Stimulated activated CD4-positive, alpha-beta T cell treated with anti-CD3 and anti-CD28 coated beads, Interleukin-1b, Interleukin-23, amount 100 ng/mL, for 24 hours (primary cell): ENCODE results near the gene RHOC.

Experiments used
- DNase-seq, 4 experiments: peaks; one replicate each; pipeline ENCODE4 v3.0.0-alpha.2; 2020; ENCODE audit warnings: low read depth in 4 of 4, low spot score in 1 of 4

RHOC gene

DNA sequence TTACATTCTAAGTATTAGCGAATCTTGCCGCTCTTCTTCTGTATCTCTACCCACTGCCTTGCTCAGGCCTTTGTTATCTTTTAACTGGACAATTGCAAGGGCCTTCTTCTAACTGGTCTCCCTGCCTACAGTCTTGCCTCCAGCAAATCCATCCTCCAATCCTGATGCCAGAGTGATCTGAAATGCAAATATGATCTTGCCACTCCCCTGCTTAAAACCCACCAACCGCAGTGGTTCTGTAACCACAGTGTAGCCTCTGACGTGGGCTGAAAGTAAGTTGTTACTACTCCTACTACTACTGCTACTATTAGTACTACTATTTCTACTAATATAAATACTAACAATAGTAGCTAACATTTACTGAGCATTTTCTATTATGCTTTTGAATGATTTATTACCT lies 20.1 kb downstream of the RHOC start:
- DNase-seq, result no peak

DNA sequence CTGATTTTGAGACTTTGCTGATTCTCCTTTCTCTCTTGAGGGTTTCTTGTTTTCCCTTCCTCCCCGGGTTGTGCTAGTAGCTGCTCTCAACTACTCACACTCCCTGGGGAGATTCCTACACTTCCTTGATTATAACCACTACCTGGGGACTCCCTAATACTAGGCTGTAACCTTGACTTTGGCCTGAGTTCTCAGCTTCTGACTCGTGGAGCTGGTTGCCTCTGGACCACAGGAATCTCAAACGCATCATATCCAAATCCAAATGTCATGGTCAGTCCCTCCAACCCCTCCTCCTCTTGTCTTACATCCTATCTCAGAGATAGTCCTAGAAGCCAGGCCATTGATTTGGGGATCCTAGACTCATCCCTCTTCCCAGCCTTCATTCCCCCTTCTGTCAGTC lies 20.5 kb downstream of the RHOC start:
- no peak for DNase-seq

GRCh38 chr1:112685913-112686312 lies 21.0 kb downstream of the RHOC start:
- no peak for DNase-seq

DNA sequence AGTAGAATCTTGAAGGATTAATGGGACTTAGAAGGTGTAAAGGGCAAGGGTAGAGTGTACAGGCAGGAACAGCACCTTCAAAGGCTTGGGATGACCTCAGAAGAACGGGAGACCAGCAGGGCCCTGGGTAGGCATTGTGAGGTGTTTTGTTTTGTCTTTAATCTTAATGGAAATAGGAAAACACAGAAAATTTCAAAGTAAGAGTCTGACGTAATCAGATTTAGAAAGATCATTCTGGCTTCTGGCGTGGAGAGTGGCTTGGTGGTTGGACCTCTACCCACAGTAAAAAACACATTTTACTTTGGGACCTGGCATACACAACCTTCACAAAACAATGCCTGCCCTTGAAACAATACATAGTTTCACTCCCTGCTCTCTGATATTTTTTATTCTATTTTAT lies 28.3 kb downstream of the RHOC start:
- no peak for DNase-seq

GRCh38 chr1:112677501-112677900 lies 29.4 kb downstream of the RHOC start:
- no peak for DNase-seq

DNA sequence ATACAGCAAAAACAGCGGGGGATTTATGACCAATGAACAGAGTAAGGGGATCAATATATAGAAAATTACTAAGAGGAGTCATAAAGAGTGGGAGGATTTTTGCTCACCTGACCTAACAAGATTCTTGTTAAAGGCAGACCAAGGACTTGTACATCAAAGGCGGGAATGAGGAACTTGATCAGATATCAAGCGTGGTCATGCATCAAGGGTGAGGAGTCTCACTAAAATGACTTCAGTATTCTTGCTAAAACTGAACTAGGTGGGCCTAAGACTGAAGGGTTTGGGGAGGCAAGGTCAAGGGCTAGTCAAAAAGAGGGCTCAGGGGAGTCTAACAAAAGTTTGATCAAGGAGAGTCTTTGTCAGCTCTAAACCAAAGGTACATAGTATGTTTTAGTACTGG lies 30.4 kb downstream of the RHOC start:
- DNase-seq, result no peak

GRCh38 chr1:112675728-112676381 lies 31.1 kb downstream of the RHOC start:
- no peak for DNase-seq

- DNase-seq, result peak in 3 of 4 experiments; percentile 15 to 37 (median 22)
Measured at GRCh38 chr1:112674986-112675727, 31.8 kb downstream of the RHOC start.

DNA sequence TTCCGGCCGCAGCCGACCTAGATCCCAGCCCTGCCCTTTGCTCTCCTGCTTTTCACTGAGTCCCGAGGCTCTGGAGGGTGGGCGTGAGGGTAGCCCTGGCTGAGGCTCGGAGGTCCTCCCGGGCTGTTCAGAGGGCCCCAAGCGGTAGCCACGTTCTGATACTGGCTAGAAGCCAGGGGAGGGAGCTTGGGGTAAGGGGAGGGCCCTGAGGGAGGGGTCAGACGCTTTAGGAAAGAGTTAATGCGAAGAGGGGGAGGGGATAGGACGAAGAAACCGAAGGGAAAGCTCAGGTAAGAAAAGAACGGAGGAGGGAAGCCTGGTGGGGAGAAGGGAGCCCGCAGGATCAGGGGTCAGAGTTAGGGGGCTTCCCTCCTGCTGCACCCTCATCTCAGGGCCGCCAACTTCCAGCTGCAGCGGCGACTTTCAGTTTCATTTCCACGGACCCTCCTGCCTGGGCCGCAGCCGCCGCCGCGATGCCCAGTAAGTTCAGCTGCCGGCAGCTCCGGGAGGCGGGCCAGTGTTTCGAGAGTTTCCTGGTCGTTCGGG lies 32.4 kb downstream of the RHOC start, which contains the start of gene MOV10:
TSS of gene MOV10 (plus strand) at position 220 of the 546 bp plus-strand sequence. CDS start at position 474, 254 bp downstream.
- peak; percentile 7 to 36 (median 20) for DNase-seq

DNA sequence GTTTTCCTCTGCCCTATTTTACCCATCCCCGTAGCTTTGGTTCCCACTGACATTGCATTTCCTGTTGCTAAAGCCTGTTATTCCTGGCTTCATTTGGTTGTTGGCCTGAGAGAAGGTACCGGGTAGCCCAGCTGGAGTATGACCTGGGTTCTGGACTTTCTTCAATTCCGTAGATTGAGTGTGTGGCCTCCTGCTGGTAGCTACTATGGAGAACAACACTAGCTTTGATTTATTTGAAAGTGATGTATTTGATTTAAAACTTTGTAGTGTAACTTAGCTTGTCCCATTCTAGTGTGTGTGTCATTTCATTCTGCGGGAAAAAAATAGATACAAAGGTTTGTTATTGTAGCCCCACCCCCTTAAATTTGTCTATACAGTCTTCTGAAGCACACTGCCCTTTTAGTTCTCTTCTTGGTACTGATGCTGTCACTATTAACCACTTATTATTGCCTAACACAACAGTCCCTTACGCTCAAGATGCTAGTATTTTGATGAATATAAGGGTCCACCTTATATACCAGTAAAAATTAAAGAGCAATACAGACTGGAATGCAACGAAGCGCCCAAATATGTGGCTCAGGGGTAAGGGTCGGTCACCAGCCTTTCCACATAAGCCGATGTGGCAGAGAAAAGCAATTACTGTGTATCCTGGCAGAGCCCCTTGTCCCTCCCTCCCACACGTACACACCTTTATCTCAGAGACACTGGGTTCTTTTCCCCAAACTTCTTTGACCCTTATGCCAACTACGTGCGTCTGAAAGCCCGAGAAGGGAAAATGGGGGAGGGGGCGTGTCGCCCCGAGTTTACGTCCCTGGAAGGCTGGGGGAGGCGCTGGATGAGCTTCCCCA lies 33.1 kb downstream of the RHOC start:
- DNase-seq, result no peak

GRCh38 chr1:112672842-112673241 lies 34.1 kb downstream of the RHOC start:
- no peak for DNase-seq

DNA sequence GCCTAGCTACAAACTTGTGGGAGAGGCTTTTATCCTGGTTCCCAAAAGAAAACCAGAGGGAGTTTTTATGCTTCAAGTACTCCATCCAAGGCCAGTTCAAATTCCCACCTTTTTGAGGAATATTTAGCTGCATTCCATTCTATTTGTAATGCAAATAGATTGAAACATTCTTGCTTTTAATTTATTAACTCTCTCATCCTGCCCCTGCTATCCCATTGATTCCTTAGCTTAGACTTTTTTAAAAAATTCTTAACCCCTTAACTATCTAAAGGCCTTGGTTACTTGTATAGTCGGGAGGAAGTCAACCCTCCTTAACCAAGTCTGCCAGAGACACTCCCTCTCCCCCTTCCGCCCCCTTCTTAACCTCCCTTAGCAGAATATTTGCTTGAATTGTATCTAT lies 34.9 kb downstream of the RHOC start:
- no peak for DNase-seq

GRCh38 chr1:112666946-112667345 lies 40.0 kb downstream of the RHOC start:
- no peak for DNase-seq

DNA sequence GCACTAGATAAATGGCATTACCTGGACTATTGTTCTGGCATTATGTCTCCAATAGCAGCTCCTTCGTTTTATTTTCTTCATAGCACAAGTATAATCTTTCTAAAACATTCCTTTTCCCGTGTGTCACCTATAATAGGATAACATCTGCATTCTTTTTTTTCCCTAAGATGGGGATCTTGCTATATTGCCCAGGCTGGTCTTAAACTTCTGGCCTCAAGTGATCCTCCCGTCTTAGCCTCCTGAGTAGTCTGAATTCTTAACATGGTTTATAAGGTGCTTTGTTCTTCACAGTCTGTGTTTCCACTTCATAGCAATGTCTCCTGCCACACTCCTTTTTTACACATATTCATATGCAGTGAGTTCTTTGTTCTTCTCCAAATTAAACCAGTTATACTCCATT lies 41.1 kb downstream of the RHOC start:
- no peak for DNase-seq

GRCh38 chr1:112651205-112651604 lies 55.7 kb downstream of the RHOC start:
- no peak for DNase-seq
